Breast epithelium (tissue), 3 donors: ENCODE measurements around the gene FLNC.

Experiments
- CTCF ChIP-seq, 3 donors: fragments of 450-650 bp; IDR thresholded peaks; one replicate each; pipeline ENCODE4 v1.5.1; 2016 to 2017; ENCODE audit warnings: antibody characterized with exemption in 3 of 3, mild to moderate bottlenecking in 3 of 3, moderate library complexity in 3 of 3
- POLR2A ChIP-seq: fragments of 450-650 bp; IDR thresholded peaks from one replicate; pipeline ENCODE4 v1.6.1; 2016; ENCODE audit warnings: antibody characterized with exemption, mild to moderate bottlenecking, moderate library complexity

- TF ChIP-seq CTCF (IDR thresholded peaks at IDR 0.05) (no peak), POLR2A (no peak)
Measured at GRCh38 chr7:128875523-128875948, 45.3 kb downstream of the FLNC start.
